ENCODE measurements around the gene PLXNA4.

DNA sequence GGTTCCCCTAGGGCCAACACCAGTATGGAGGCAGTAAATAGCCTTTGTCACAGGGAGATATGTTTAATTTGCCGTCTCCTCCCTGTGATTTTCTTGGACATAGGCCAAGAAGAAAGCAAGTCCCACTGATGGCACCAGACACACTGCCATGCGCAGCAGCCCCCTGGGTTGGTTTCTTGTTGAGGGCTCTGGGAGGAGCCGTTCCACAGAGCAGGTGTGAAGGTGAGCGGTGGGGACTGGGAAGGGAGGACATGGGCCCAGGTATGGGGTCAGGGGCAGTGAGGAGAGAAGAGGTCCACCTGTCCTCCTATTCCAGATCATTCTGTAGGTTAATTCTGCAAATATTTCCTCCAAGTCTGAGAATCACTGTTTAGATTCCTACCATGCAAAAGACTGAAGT, 376.1 kb downstream of the PLXNA4 start:
- TF ChIP-seq CTCF (IDR thresholded peaks at IDR 0.05 in 8 of 11, conservative IDR thresholded peaks at IDR 0.05 in 3 of 11) (no peak), POLR2AphosphoS5 (IDR thresholded peaks at IDR 0.05) (no peak), POLR2A (IDR thresholded peaks at IDR 0.05) (no peak)
